H1 (cell line): ENCODE measurements around the gene MARCHF9. TPM values are rescaled to one million over a fixed set of nuclear protein-coding genes. Genes with fewer than 3 reads are reported as not detected.
"Not testable (repeated sequence)": the region's sequence is repeated elsewhere in the genome, so short reads cannot be mapped to it uniquely, and the experiment has no call there.

Source experiments
- CTCF ChIA-PET: fragments of 300-600 bp; sonication (Branson Sonifier 250); formaldehyde crosslinking; loops from one replicate; lab custom pipeline; 2021; ENCODE audit not compliant: partially characterized antibody; lab: Charles Lee
- POLR2A ChIA-PET: fragments of 300-600 bp; sonication (Branson Sonifier 250); formaldehyde crosslinking; loops from one replicate; lab custom pipeline; 2021; ENCODE audit warnings: inconsistent platforms; ENCODE audit not compliant: partially characterized antibody; lab: Charles Lee
- DNase-seq, 2 experiments: peaks; one replicate each; pipeline versions ENCODE4 v3.0.0 to v3.0.0-alpha.2; 2010 to 2022; ENCODE audit warnings: low spot score in 2 of 2, low read depth in 1 of 2, mixed read lengths in 1 of 2
- FAIRE-seq: peaks from 2 replicates; lab custom pipeline; 2011; peaks lifted over from hg19 to GRCh38; lab: Jason Lieb, UNC
- H2AFZ ChIP-seq: 2 replicates; pipeline ENCODE4 v1.8.1; 2012; ENCODE audit warnings: low read length, inconsistent platforms
- H2AK5ac ChIP-seq: 2 replicates; pipeline ENCODE4 v1.6.1; 2013; ENCODE audit warnings: low read depth, low read length
- H2BK120ac ChIP-seq: replicated peaks from 2 replicates; pipeline ENCODE3; 2013; ENCODE audit warnings: low read depth, low read length, inconsistent platforms
- H2BK12ac ChIP-seq: 2 replicates; pipeline ENCODE4 v1.6.1; 2013; ENCODE audit warnings: low read depth, low read length
- H2BK15ac ChIP-seq: 2 replicates; pipeline ENCODE4 v1.6.1; 2013; ENCODE audit warnings: low read length
- H2BK20ac ChIP-seq: 2 replicates; pipeline ENCODE4 v1.6.1; 2013; ENCODE audit warnings: low read length
- H2BK5ac ChIP-seq: 2 replicates; pipeline ENCODE4 v1.6.1; 2013; ENCODE audit warnings: low read depth, low read length
- H3K14ac ChIP-seq: 2 replicates; pipeline ENCODE4 v1.6.1; 2013; ENCODE audit warnings: inconsistent platforms; ENCODE audit not compliant: insufficient read length
- H3K18ac ChIP-seq: 2 replicates; pipeline ENCODE4 v1.6.1; 2013; ENCODE audit warnings: low read length; ENCODE audit errors: extremely low read depth
- H3K23ac ChIP-seq: 2 replicates; pipeline ENCODE4 v1.6.1; 2013; ENCODE audit warnings: inconsistent platforms; ENCODE audit not compliant: insufficient read length
- H3K23me2 ChIP-seq: 2 replicates; pipeline ENCODE4 v1.6.1; 2013; ENCODE audit warnings: low read depth, low read length
- H3K27ac ChIP-seq: 2 replicates; pipeline ENCODE4 v1.6.1; 2011; ENCODE audit warnings: low read depth, low read length, inconsistent platforms
- H3K27me3 ChIP-seq, 4 experiments: replicated peaks in 1 of 4; 1 replicate in 1 of 4; 2 replicates in 3 of 4; pipeline versions ENCODE4 v1.6.1 to v1.8.1; 2011 to 2013; ENCODE audit warnings: low read length in 3 of 4, mild to moderate bottlenecking in 3 of 4, inconsistent platforms in 2 of 4, mixed read lengths in 2 of 4, moderate library complexity in 1 of 4; ENCODE audit not compliant: control insufficient read depth in 3 of 4, insufficient read depth in 3 of 4; ENCODE audit errors: extremely low read depth in 1 of 4
- H3K36me3 ChIP-seq, 4 experiments: 2 replicates each; pipeline versions ENCODE4 v1.6.1 to v1.8.1; 2011 to 2013; ENCODE audit warnings: mild to moderate bottlenecking in 4 of 4, low read length in 3 of 4, moderate library complexity in 2 of 4, control low read depth in 1 of 4, inconsistent platforms in 1 of 4; ENCODE audit not compliant: insufficient read depth in 4 of 4, control insufficient read depth in 2 of 4
- H3K4ac ChIP-seq: replicated peaks from 2 replicates; pipeline ENCODE3; 2013; ENCODE audit warnings: low read length, low read depth, mixed read lengths, inconsistent platforms; ENCODE audit not compliant: insufficient read length
- H3K4me1 ChIP-seq, 4 experiments: replicated peaks in 1 of 4; 1 replicate in 1 of 4; 2 replicates in 3 of 4; pipeline versions ENCODE4 v1.6.1 to v1.8.1; 2011 to 2013; ENCODE audit warnings: low read length in 3 of 4, inconsistent platforms in 2 of 4, mixed read lengths in 1 of 4; ENCODE audit not compliant: insufficient read depth in 4 of 4, control insufficient read depth in 3 of 4
- H3K4me2 ChIP-seq, 2 experiments: 2 replicates each; pipeline versions ENCODE4 v1.6.1 to v1.8.1; 2011 to 2013; ENCODE audit warnings: low read depth in 2 of 2, low read length in 2 of 2, control low read depth in 1 of 2, inconsistent platforms in 1 of 2, mild to moderate bottlenecking in 1 of 2; ENCODE audit not compliant: insufficient read depth in 1 of 2
- H3K4me3 ChIP-seq, 4 experiments: fragments of 200-600, 300-600 bp in 1 of 4; sonication (generic), shearing (Covaris generic), sonication (Bioruptor Twin) in 1 of 4; 2 replicates each; pipeline versions ENCODE4 v1.5.1 to v1.8.1; 2011 to 2016; ENCODE audit warnings: low read length in 4 of 4, low read depth in 3 of 4, control low read depth in 2 of 4, inconsistent platforms in 2 of 4, mild to moderate bottlenecking in 2 of 4, mixed read lengths in 1 of 4, moderate library complexity in 1 of 4; ENCODE audit not compliant: insufficient read depth in 2 of 4; ENCODE audit errors: extremely low read depth in 1 of 4
- H3K56ac ChIP-seq: replicated peaks from 2 replicates; pipeline ENCODE3; 2013; ENCODE audit warnings: low read depth, mild to moderate bottlenecking, mixed read lengths, low read length, inconsistent platforms; ENCODE audit not compliant: insufficient read length
- H3K79me1 ChIP-seq: 2 replicates; pipeline ENCODE4 v1.6.1; 2013; ENCODE audit warnings: low read depth, low read length, control low read depth
- H3K79me2 ChIP-seq, 2 experiments: 2 replicates each; pipeline versions ENCODE4 v1.6.1 to v1.8.1; 2012 to 2013; ENCODE audit warnings: low read length in 2 of 2, mild to moderate bottlenecking in 2 of 2, inconsistent platforms in 1 of 2; ENCODE audit not compliant: insufficient read depth in 2 of 2, control insufficient read depth in 1 of 2
- H3K9ac ChIP-seq, 4 experiments: replicated peaks in 1 of 4; 1 replicate in 1 of 4; 2 replicates in 3 of 4; pipeline versions ENCODE4 v1.6.1 to v1.8.1; 2011 to 2013; ENCODE audit warnings: low read depth in 3 of 4, low read length in 3 of 4, control low read depth in 2 of 4, mild to moderate bottlenecking in 2 of 4, moderate library complexity in 2 of 4, inconsistent platforms in 1 of 4; ENCODE audit errors: extremely low read depth in 1 of 4
- H3K9me3 ChIP-seq, 2 experiments: 2 replicates each; pipeline versions ENCODE4 v1.6.1 to v1.8.1; 2012 to 2013; ENCODE audit warnings: mild to moderate bottlenecking in 2 of 2, moderate library complexity in 2 of 2, control low read depth in 1 of 2, inconsistent platforms in 1 of 2, low read depth in 1 of 2, low read length in 1 of 2, mixed read lengths in 1 of 2; ENCODE audit not compliant: insufficient read depth in 2 of 2
- H4K20me1 ChIP-seq, 2 experiments: replicated peaks in 1 of 2; 2 replicates each; pipeline versions ENCODE3 to v1.8.1; 2011 to 2013; ENCODE audit warnings: inconsistent platforms in 2 of 2, low read length in 2 of 2, mild to moderate bottlenecking in 1 of 2; ENCODE audit not compliant: insufficient read depth in 2 of 2, control insufficient read depth in 1 of 2
- H4K5ac ChIP-seq: 2 replicates; pipeline ENCODE4 v1.6.1; 2013; ENCODE audit warnings: low read length, low read depth, mixed read lengths, inconsistent platforms; ENCODE audit not compliant: insufficient read length
- H4K8ac ChIP-seq: 2 replicates; pipeline ENCODE4 v1.8.0; 2013; ENCODE audit warnings: mild to moderate bottlenecking, moderate library complexity, low read length, inconsistent platforms; ENCODE audit not compliant: insufficient read depth; ENCODE audit errors: extremely low read depth
- H4K91ac ChIP-seq: replicated peaks from 2 replicates; pipeline ENCODE3; 2013; ENCODE audit warnings: low read length, mixed read lengths, inconsistent platforms; ENCODE audit not compliant: insufficient read length
- WGBS, 2 experiments: shearing (Covaris generic) in 1 of 2; methylation state at CpG; one replicate each; pipeline versions ENCODE4 v1.1.6 to v1.1.7; 2013 to 2015; ENCODE audit warnings: low lambda C conversion rate in 2 of 2, mixed read lengths in 2 of 2, inconsistent platforms in 1 of 2, low coverage in 1 of 2, missing lambda C conversion rate in 1 of 2; ENCODE audit not compliant: insufficient replicate concordance in 2 of 2, insufficient coverage in 1 of 2, insufficient read length in 1 of 2; ENCODE audit errors: extremely low coverage in 1 of 2, missing lambda C conversion rate in 1 of 2; 5-methylcytosine and 5-hydroxymethylcytosine counted together
- polyA plus RNA-seq, 7 experiments: library from polyadenylated mRNA; depleted of rRNA in 3 of 7; stranded (reverse) in 5 of 7; unstranded in 2 of 7; fragments of >200 nt in 5 of 7; fragments of 200-250 nt in 2 of 7; gene quantifications; 1 replicate in 5 of 7; 2 replicates in 1 of 7; 4 replicates in 1 of 7; pipeline versions ENCODE4 v1.2.1 to v1.2.3, GENCODE V29; 2011 to 2013; ENCODE audit warnings: missing spikeins in 2 of 7, mixed read lengths in 2 of 7
- total RNA-seq: library from RNA; stranded (reverse); fragmentation: NEBNext Ultra II Directional; extraction: Animal tissue kit (Norgen Biotek cat#: 25700); gene quantifications from 2 replicates; pipeline ENCODE4 v1.2.1, GENCODE V29; 2021

MARCHF9 gene
- total and polyA plus RNA-seq, 2 of the 8 experiments (the other 6 are each of a cell fraction or from before 2014, with no cell fraction given), result 6.4 to 7.8 TPM

DNA sequence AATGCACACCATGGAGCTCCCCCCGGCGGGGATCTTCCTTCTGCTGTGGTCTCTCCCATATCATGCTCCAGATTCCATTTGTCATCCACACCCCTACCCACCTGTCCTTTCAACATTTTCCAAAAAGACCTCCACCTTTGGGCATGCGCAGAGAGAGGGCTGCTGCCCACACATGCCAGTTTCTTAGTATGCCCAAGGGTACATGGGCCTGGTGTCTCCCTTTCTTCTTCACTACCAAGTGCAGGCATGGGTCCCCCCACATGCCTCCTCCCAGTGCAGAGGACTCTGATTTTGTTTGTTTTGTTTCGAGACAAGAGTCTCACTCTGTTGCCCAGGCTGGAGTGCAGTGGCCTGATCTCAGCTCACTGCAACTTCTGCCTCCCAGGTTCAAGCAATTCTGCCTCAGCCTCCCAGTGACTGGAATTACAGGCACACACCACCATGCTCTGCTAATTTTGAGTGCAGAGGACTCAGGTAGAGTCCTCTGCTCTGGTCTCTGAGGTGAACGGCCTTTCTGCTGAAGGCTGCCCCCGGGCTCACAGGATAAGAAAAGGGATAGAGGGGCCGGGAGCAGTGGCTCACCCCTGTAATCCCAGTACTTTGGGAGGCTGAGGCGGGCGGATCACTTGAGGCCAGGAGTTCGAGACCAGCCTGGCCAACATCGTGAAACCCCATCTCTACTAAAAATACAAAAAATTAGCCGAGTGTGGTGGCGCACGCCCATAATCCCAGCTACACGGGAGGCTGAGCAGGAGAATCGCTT, 32.9 kb upstream of the MARCHF9 start:
- H3K14ac ChIP-seq, H3K18ac ChIP-seq, H4K5ac ChIP-seq, H2AK5ac ChIP-seq, H2BK120ac ChIP-seq, H3K4ac ChIP-seq, H2BK12ac ChIP-seq, H4K20me1 ChIP-seq, H3K23ac ChIP-seq, H2AFZ ChIP-seq, H2BK15ac ChIP-seq, FAIRE-seq, H3K79me1 ChIP-seq, H4K8ac ChIP-seq, H3K9ac ChIP-seq, H2BK5ac ChIP-seq, H3K9me3 ChIP-seq, H3K27ac ChIP-seq, H2BK20ac ChIP-seq, H3K4me3 ChIP-seq, H4K91ac ChIP-seq, H3K56ac ChIP-seq, H3K79me2 ChIP-seq, H3K4me2 ChIP-seq: not testable (repeated sequence)
- 89% methylated on average over 16 of the region's 16 CpGs; no CpG with 5 or more reads in 1 of the 2 experiments for WGBS, 2 experiments
- Histone ChIP-seq H3K4me1 (peaks cover 0 to 12% (median 6%) of the 10 kb centered on the region in 4 experiments; a peak in 5 of 7 replicates), H3K23me2 (peaks cover 10% of the 10 kb centered on the region; the same call in 1 of the 2 replicates), H3K36me3 (peaks cover 0 to 16% (median 3%) of the 10 kb centered on the region in 4 experiments; a peak in 4 of 8 replicates), H3K27me3 (peaks cover 8 to 30% (median 22%) of the 10 kb centered on the region in 4 experiments)
- ChIA-PET CTCF (interaction anchor here (0.8 to 11.7 kb wide), 5 partner anchors 16 to 146 kb away, joined by 3 to 149 read pairs (median 4); partner anchors contain the start of genes AGAP2 and OS9), POLR2A (interaction anchor here (0.6 to 7.4 kb wide), 4 partner anchors 9 to 131 kb away, joined by 3 to 59 read pairs (median 5); partner anchors contain the start of genes AGAP2 and PIP4K2C)
- DNase-seq, result peak in 1 of 2 experiments; percentile 23
